RWPE1 (cell line): ENCODE results near the gene SHISA6.

ENCODE experiments used
- CTCF ChIA-PET: fragments of 350-600 bp; sonication (Branson Sonifier 250); formaldehyde crosslinking; extraction: SDS; loops from one replicate; lab custom pipeline; 2021; lab: Yijun Ruan, JAX
- POLR2A ChIA-PET: fragments of 400-600 bp; formaldehyde crosslinking; extraction: SDS; loops from one replicate; lab custom pipeline; 2020; ENCODE audit warnings: antibody characterized with exemption; ENCODE audit not compliant: low non-redundant PET; lab: Yijun Ruan, JAX
- DNase-seq: peaks from one replicate; pipeline ENCODE4 v3.0.0; 2012; ENCODE audit warnings: low spot score
- H3K27ac ChIP-seq: fragments of 450-650 bp; 2 replicates; pipeline ENCODE4 v1.5.1; 2017
- TF ChIP-seq, protein P1 (sequence below): fragments of 450-650 bp; conservative IDR thresholded peaks from 2 replicates; pipeline ENCODE4 v1.5.1; 2017; ENCODE audit warnings: low read depth, mild to moderate bottlenecking

SHISA6 gene

DNA sequence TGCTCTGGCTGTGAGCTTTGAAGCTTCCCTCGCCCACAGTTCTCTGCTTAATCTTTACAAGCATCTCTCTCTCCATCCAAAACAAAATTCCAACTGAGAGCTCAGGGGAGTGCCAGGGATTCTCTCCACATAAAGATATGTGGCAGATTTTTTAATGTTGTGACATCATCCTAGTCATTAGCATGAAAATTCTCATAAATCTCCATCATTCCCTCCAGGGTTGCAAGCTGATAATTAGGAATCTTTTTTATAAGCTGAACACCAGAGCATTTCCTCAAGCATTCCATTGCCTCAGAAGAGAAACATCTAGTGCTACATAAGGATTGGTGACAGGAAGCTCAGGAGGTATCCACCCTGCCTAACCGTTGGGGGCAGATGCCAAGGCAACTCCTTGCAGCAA is 274.9 kb downstream of the SHISA6 start:
- TF ChIP-seq, protein P1, sequence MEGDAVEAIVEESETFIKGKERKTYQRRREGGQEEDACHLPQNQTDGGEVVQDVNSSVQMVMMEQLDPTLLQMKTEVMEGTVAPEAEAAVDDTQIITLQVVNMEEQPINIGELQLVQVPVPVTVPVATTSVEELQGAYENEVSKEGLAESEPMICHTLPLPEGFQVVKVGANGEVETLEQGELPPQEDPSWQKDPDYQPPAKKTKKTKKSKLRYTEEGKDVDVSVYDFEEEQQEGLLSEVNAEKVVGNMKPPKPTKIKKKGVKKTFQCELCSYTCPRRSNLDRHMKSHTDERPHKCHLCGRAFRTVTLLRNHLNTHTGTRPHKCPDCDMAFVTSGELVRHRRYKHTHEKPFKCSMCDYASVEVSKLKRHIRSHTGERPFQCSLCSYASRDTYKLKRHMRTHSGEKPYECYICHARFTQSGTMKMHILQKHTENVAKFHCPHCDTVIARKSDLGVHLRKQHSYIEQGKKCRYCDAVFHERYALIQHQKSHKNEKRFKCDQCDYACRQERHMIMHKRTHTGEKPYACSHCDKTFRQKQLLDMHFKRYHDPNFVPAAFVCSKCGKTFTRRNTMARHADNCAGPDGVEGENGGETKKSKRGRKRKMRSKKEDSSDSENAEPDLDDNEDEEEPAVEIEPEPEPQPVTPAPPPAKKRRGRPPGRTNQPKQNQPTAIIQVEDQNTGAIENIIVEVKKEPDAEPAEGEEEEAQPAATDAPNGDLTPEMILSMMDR: no peak
- ChIA-PET CTCF (no interaction called here), POLR2A (no interaction called here)
- H3K27ac ChIP-seq: no peak overlapping the region
- DNase-seq: no peak

DNA sequence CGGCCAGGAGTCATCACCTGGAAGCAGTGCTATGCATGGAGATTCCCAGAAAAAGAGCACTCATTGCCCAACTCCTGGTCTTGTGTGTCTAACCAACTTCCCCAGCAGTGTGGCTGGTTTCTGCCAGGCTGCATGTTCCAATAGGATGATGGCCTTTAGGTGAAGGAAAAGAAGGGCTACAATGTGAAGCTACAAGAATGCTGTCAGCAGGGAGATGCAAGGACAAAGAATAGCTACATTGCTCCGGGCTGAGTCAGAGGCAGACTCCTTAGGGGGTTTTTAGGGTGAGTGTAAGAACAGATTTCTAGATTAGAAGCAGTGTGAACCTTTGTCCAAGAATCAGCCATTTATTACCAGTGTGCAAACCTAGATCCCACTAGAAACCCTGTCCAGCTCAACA is 294.2 kb downstream of the SHISA6 start:
- ChIA-PET CTCF (no interaction called here), POLR2A (no interaction called here)
- TF ChIP-seq, protein P1: no peak
- no peak overlapping the region for H3K27ac ChIP-seq
- no peak for DNase-seq

DNA sequence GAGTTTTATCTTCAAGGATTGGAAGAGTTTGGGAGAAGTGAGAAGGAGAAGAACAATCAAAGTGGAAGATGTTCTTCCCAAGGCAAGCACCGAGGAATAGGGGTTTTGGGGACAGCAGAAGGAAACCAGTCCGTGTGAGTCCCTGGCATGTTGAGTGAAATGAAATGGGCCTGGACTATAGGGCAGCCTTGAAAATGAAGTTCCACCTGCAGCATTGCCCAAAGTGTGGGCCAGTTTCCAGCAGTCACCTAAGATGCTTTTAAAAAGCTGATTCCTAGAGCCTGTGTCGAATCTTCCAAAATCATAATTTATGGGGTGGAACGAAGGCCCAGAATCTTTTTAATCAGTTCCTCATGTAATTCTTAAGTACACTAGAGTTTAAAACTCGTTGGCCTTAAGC is 297.4 kb downstream of the SHISA6 start:
- ChIA-PET CTCF (no interaction called here), POLR2A (no interaction called here)
- DNase-seq: no peak
- TF ChIP-seq, protein P1: no peak
- no peak overlapping the region for H3K27ac ChIP-seq

DNA sequence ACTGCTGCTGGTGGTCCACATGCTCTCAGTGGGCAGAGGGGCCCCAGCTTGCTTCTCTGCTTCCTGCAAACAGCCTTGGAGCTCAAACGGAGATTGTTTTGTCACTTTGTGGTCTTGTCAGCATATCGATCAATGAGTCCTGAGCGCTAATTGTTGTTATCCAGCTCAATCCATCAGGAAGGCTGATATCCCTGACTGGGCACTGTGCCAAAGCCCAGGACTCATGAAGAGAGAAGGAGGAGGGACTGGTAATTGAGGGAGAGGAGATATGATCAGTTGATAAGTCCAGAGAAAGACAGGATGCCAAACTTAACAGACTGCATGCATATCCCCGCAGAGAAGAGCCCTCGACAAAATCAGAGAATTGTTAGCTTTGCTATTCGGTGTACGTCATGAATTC is 298.6 kb downstream of the SHISA6 start:
- DNase-seq: no peak
- TF ChIP-seq, protein P1: no peak
- no peak overlapping the region for H3K27ac ChIP-seq
- ChIA-PET POLR2A (no interaction called here), CTCF (no interaction called here)

DNA sequence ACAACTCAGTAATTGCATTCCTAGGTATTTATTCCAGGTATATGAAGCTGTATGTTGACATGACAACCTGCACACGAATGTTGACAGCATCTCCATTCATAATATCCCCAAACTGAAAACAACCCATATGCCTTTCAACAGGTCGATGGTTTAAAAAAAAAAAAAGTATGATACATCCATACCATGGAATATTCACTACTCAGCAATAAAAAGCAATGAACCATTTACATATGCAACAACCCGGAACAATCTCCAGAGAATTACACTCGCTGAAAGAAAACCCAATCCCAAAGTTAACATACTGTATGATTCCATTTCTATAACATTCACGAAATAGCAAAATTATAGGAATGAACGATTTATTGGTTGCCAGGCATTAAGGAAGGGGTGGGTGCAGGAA is 304.0 kb downstream of the SHISA6 start:
- ChIA-PET POLR2A (no interaction called here), CTCF (no interaction called here)

DNA sequence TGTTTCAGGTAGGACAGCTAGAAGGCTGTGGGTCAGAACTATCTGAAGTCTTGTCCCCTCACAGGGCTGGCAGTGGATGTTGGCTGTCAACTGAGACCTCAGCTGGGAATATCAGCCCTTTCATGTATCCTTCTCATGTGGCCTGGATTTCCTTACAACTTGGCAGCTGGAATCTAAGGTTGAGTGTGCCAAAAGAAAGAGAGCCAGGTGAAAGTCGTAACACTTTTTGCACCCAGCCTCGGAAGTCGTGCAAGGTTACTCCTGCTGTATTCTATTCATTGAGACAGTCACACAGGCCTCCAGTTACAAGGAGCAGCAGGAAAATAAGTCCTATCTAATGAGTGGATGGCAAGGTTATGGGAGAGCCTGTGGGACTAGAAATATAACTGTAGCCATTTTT is 304.7 kb downstream of the SHISA6 start:
- POLR2A ChIA-PET: no interaction called here
- TF ChIP-seq, protein P1: no peak
- no peak overlapping the region for H3K27ac ChIP-seq

More for the DNA sequence above, 304.0 kb downstream of the SHISA6 start:
- TF ChIP-seq, protein P1: no peak
- DNase-seq: no peak
- H3K27ac ChIP-seq: no peak overlapping the region

DNA sequence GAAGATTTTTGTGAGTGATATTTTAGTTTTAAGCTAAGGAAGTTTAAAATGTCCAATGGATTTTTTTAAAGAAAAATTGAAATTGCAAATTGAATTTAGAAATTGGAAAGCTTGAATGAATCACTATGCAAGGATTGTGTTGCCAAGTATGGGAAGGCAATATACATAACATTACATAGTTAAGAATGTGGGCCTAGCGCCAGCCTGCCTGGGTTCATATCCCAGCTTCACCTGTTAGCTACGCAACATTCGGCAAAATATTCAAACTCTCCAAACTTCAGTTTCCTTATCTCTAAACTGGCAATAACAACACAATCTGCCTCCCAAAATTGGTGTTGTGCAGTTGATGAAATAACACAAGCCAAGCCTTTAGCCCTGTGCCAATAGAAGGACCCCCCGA is 306.8 kb downstream of the SHISA6 start:
- H3K27ac ChIP-seq: no peak overlapping the region
- CTCF ChIA-PET: no interaction called here
- TF ChIP-seq, protein P1: no peak
- POLR2A ChIA-PET: no interaction called here
- no peak for DNase-seq

More for the DNA sequence above, 304.7 kb downstream of the SHISA6 start:
- no peak for DNase-seq
- CTCF ChIA-PET: interaction anchor here (0.5 kb wide), 1 partner anchor 302 kb away, joined by 4 read pairs; no protein-coding TSS in a partner anchor
